RCC 7860 (cell line): ENCODE measurements around the gene DEPDC5.
A peak's percentile ranks its signal among the peaks of the same experiment; 100 is the strongest.
"Not testable (repeated sequence)": the region's sequence is repeated elsewhere in the genome, so short reads cannot be mapped to it uniquely, and the experiment has no call there.

Experiments used
- DNase-seq: peaks from one replicate; pipeline ENCODE4 v3.0.0-alpha.2; 2015; ENCODE audit warnings: low spot score
- FAIRE-seq: peaks from 2 replicates; lab custom pipeline; 2012; peaks lifted over from hg19 to GRCh38; lab: Jason Lieb, UNC

The DEPDC5 gene

GRCh38 chr22:31748490-31748889 is 5.3 kb upstream of the DEPDC5 start:
- no peak for FAIRE-seq

GRCh38 chr22:31749636-31750364 is 4.0 kb upstream of the DEPDC5 start, which contains the start of gene PRR14L:
Gene PRR14L, minus strand, starts transcription at chr22:31750132. Its CDS starts 11,272 bp downstream, at chr22:31738860.
- FAIRE-seq (peak; percentile 78), DNase-seq (peak; percentile 86)

More at GRCh38 chr22:31748490-31748889, 5.3 kb upstream of the DEPDC5 start:
- no peak for DNase-seq

GRCh38 chr22:31750365-31751284 is 3.2 kb upstream of the DEPDC5 start:
- no peak for FAIRE-seq
- DNase-seq, result no peak

- DNase-seq (no peak), FAIRE-seq (no peak)
These were observed 1.5 kb upstream of the DEPDC5 start for GRCh38 chr22:31752096-31752847.

- FAIRE-seq (no peak), DNase-seq (no peak)
These were observed 700 bp upstream of the DEPDC5 start for GRCh38 chr22:31753005-31753633.

- no peak for DNase-seq
- FAIRE-seq, result no peak
These were observed 994 bp downstream of the DEPDC5 start for GRCh38 chr22:31754813-31755212.

GRCh38 chr22:31757265-31757664 is 3.4 kb downstream of the DEPDC5 start:
- no peak for FAIRE-seq
- DNase-seq, result no peak

- DNase-seq, FAIRE-seq: not testable (repeated sequence)
These were observed 5.0 kb downstream of the DEPDC5 start for GRCh38 chr22:31758860-31759259.

- DNase-seq, result no peak
- FAIRE-seq, result no peak
These were observed 11.0 kb downstream of the DEPDC5 start for GRCh38 chr22:31764785-31765184.

GRCh38 chr22:31768422-31769059 is 14.7 kb downstream of the DEPDC5 start:
- FAIRE-seq, result no peak
- no peak for DNase-seq

- FAIRE-seq, result no peak
- DNase-seq, result no peak
These were observed 19.6 kb downstream of the DEPDC5 start for GRCh38 chr22:31773416-31773815.

- FAIRE-seq, result no peak
- no peak for DNase-seq
These were observed 22.4 kb downstream of the DEPDC5 start for GRCh38 chr22:31776231-31776630.

GRCh38 chr22:31789803-31790202 is 36.0 kb downstream of the DEPDC5 start:
- DNase-seq, result no peak

GRCh38 chr22:31790240-31790639 is 36.4 kb downstream of the DEPDC5 start:
- FAIRE-seq (no peak), DNase-seq (no peak)

More at GRCh38 chr22:31789803-31790202, 36.0 kb downstream of the DEPDC5 start:
- FAIRE-seq, result no peak

GRCh38 chr22:31799358-31799757 is 45.5 kb downstream of the DEPDC5 start:
- FAIRE-seq, DNase-seq: not testable (repeated sequence)

GRCh38 chr22:31800065-31800464 is 46.2 kb downstream of the DEPDC5 start:
- no peak for FAIRE-seq

GRCh38 chr22:31800861-31801260 is 47.0 kb downstream of the DEPDC5 start:
- DNase-seq, FAIRE-seq: not testable (repeated sequence)

More at GRCh38 chr22:31800065-31800464, 46.2 kb downstream of the DEPDC5 start:
- peak; percentile 32 for DNase-seq

- no peak for DNase-seq
- no peak for FAIRE-seq
These were observed 48.8 kb downstream of the DEPDC5 start for GRCh38 chr22:31802575-31802974.

- no peak for DNase-seq
- no peak for FAIRE-seq
These were observed 52.9 kb downstream of the DEPDC5 start for GRCh38 chr22:31806751-31807150.
